Thyroid gland (tissue), 4 donors: ENCODE results near the gene IQSEC1.
"Not testable (repeated sequence)": the region's sequence is repeated elsewhere in the genome, so short reads cannot be mapped to it uniquely, and the experiment has no call there.

Experiments used
- CTCF ChIP-seq, 6 experiments: fragments of 200-600 bp in 3 of 6; fragments of 450-650 bp in 3 of 6; sonication (generic) in 3 of 6; IDR thresholded peaks; one replicate each; pipeline ENCODE4 v1.5.1; 2016 to 2019; ENCODE audit warnings: antibody characterized with exemption in 6 of 6, mild to moderate bottlenecking in 2 of 6, inconsistent platforms in 1 of 6, moderate library complexity in 1 of 6
- POLR2A ChIP-seq, 2 donors: fragments of 450-650 bp; IDR thresholded peaks; one replicate each; pipeline ENCODE4 v1.6.1; 2017; ENCODE audit warnings: antibody characterized with exemption in 2 of 2, mild to moderate bottlenecking in 2 of 2, moderate library complexity in 1 of 2

- not testable (repeated sequence) for TF ChIP-seq CTCF, POLR2A (IDR thresholded peaks at IDR 0.05)
Measured at GRCh38 chr3:12878758-12879157, 194.5 kb downstream of the IQSEC1 start.
